Measurements from ENCODE around the gene INPP5D.

INPP5D gene

DNA sequence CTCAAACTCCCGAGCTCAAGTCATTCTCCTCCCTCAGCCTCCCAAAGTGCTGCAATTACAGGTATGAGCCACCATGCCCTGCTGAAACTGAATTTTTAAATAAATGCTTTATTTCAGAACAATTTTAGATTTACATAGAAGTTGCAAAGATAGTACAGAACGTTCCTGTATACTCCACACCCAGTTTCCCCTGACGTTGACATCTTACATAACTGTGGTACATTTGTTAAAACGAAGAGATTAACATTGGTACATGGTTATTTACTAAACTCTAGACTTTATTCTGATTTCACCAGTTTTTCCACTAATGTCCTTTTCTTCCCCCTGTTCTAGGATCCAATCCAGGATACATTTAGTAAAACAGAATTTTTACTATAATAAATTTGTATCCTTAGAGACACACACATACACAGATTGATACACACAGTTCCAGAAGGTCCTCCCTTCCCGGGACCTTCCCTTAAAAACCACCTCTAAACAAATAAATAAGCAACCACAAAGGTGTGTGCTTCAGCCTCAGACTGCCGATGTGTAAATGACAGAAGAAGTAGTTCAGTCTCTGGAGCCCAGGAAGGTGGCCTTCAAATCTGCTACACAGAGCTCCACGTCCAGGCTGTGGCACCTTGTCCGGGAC is 20.8 kb upstream of the INPP5D start:
- H3K27me3 ChIP-seq (ENCODE audit: insufficient read depth, low read length) = no peaks in the 10 kb centered on the region
- no peak overlapping the region for H2AFZ ChIP-seq (ENCODE audit: low read length)
- H3K9me2 ChIP-seq (ENCODE audit: low read depth, low read length) = no peaks in the 10 kb centered on the region
- H3K27ac ChIP-seq (ENCODE audit: low read depth, low read length, poor library complexity, severe bottlenecking) = no peak overlapping the region
- H3K9ac ChIP-seq (ENCODE audit: low read length) = no peak overlapping the region
- H3K36me3 ChIP-seq (ENCODE audit: insufficient read depth, low read length) = no peaks in the 10 kb centered on the region
- H3K79me2 ChIP-seq (ENCODE audit: insufficient read depth, low read length) = no peaks in the 10 kb centered on the region
- TF ChIP-seq, protein P1, sequence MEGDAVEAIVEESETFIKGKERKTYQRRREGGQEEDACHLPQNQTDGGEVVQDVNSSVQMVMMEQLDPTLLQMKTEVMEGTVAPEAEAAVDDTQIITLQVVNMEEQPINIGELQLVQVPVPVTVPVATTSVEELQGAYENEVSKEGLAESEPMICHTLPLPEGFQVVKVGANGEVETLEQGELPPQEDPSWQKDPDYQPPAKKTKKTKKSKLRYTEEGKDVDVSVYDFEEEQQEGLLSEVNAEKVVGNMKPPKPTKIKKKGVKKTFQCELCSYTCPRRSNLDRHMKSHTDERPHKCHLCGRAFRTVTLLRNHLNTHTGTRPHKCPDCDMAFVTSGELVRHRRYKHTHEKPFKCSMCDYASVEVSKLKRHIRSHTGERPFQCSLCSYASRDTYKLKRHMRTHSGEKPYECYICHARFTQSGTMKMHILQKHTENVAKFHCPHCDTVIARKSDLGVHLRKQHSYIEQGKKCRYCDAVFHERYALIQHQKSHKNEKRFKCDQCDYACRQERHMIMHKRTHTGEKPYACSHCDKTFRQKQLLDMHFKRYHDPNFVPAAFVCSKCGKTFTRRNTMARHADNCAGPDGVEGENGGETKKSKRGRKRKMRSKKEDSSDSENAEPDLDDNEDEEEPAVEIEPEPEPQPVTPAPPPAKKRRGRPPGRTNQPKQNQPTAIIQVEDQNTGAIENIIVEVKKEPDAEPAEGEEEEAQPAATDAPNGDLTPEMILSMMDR (IDR thresholded peaks at IDR 0.05; ENCODE audit: low read length) = no peak
- no peak for TF ChIP-seq EZH2 (IDR thresholded peaks at IDR 0.05; ENCODE audit: borderline replicate concordance, low read length)
- H3K9me3 ChIP-seq (ENCODE audit: low read length) = peaks cover 3% of the 10 kb centered on the region; the same call in 1 of the 2 replicates
- no peak overlapping the region for H3K4me2 ChIP-seq (ENCODE audit: low read length)
- no peaks in the 10 kb centered on the region for H4K20me1 ChIP-seq (ENCODE audit: insufficient read depth, low read length)
- no peaks in the 10 kb centered on the region for H3K4me1 ChIP-seq (ENCODE audit: insufficient read depth, low read length, severe bottlenecking)
- no peak overlapping the region for H3K4me3 ChIP-seq (ENCODE audit: low read depth, low read length, poor library complexity, severe bottlenecking)
- H3F3A ChIP-seq (ENCODE audit: insufficient read depth, low read length) = no peaks in the 10 kb centered on the region

DNA sequence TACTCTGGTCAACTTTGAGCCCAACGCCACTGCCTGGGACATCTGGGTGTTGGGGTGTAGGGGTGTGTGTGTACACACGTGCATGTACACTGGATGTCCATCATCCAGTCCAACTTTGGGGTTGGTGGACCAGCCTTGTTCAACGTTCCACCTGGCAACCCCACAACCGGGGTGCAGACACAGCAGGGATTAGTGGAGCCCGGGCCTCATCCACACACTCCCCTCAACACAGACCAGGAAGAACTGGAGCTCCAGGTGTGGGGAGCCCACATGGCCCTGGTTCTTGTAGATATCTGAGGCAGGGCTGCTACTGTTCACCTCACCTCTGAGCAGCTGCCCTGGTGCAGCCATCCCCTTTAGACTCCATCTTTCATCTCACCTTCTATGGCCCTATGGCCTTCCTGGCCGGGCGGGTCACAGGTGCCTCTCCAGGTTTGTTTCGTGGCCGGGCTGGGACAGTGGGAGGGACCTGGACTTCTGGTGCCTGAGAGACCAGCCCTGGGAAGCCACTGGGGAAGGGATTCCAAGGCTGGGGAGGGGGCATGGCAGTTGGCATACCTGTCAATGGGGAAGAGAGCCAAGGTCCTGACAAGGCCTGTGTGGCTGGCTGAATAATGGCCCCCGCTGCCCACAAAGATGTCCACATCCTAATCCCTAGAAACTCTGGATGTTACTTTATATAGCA is 20.2 kb upstream of the INPP5D start:
- Histone ChIP-seq H3K79me2 (ENCODE audit: insufficient read depth, low read length) (no peaks in the 10 kb centered on the region), H3K27ac (ENCODE audit: low read depth, low read length, poor library complexity, severe bottlenecking) (no peak overlapping the region), H3K9me2 (ENCODE audit: low read depth, low read length) (no peaks in the 10 kb centered on the region), H3K36me3 (ENCODE audit: insufficient read depth, low read length) (no peaks in the 10 kb centered on the region), H3K4me2 (ENCODE audit: low read length) (no peak overlapping the region), H3K4me1 (ENCODE audit: insufficient read depth, low read length, severe bottlenecking) (no peaks in the 10 kb centered on the region), H3K4me3 (ENCODE audit: low read depth, low read length, poor library complexity, severe bottlenecking) (no peak overlapping the region), H3F3A (ENCODE audit: insufficient read depth, low read length) (no peaks in the 10 kb centered on the region), H2AFZ (ENCODE audit: low read length) (no peak overlapping the region), H4K20me1 (ENCODE audit: insufficient read depth, low read length) (no peaks in the 10 kb centered on the region), H3K9me3 (ENCODE audit: low read length) (peaks cover 3% of the 10 kb centered on the region; the same call in 1 of the 2 replicates), H3K27me3 (ENCODE audit: insufficient read depth, low read length) (no peaks in the 10 kb centered on the region), H3K9ac (ENCODE audit: low read length) (no peak overlapping the region)
- no peak for TF ChIP-seq EZH2 (IDR thresholded peaks at IDR 0.05; ENCODE audit: borderline replicate concordance, low read length)
- TF ChIP-seq, protein P1 (IDR thresholded peaks at IDR 0.05; ENCODE audit: low read length) = no peak

- no peak overlapping the region for H3K4me3 ChIP-seq (ENCODE audit: low read depth, low read length, poor library complexity, severe bottlenecking)
- H4K20me1 ChIP-seq (ENCODE audit: insufficient read depth, low read length) = no peaks in the 10 kb centered on the region
Observed at GRCh38 chr2:233040571-233040970, 19.6 kb upstream of the INPP5D start.

More at GRCh38 chr2:233040571-233040970, 19.6 kb upstream of the INPP5D start:
- no peaks in the 10 kb centered on the region for H3K36me3 ChIP-seq (ENCODE audit: insufficient read depth, low read length)
- H3K27ac ChIP-seq (ENCODE audit: low read depth, low read length, poor library complexity, severe bottlenecking) = no peak overlapping the region
- peaks cover 2% of the 10 kb centered on the region; the same call in 1 of the 2 replicates for H3K9me3 ChIP-seq (ENCODE audit: low read length)
- H3K4me2 ChIP-seq (ENCODE audit: low read length) = no peak overlapping the region
- H2AFZ ChIP-seq (ENCODE audit: low read length) = no peak overlapping the region
- H3K4me1 ChIP-seq (ENCODE audit: insufficient read depth, low read length, severe bottlenecking) = no peaks in the 10 kb centered on the region
- no peaks in the 10 kb centered on the region for H3F3A ChIP-seq (ENCODE audit: insufficient read depth, low read length)
- H3K9ac ChIP-seq (ENCODE audit: low read length) = no peak overlapping the region
- H3K27me3 ChIP-seq (ENCODE audit: insufficient read depth, low read length) = no peaks in the 10 kb centered on the region
- TF ChIP-seq, protein P1 (IDR thresholded peaks at IDR 0.05; ENCODE audit: low read length) = no peak
- no peak for TF ChIP-seq EZH2 (IDR thresholded peaks at IDR 0.05; ENCODE audit: borderline replicate concordance, low read length)
- H3K79me2 ChIP-seq (ENCODE audit: insufficient read depth, low read length) = no peaks in the 10 kb centered on the region
- no peaks in the 10 kb centered on the region for H3K9me2 ChIP-seq (ENCODE audit: low read depth, low read length)

All from OCI-LY1 (cell line).